ENCODE data around the gene TRIM43.
"Not testable (repeated sequence)": the region's sequence is repeated elsewhere in the genome, so short reads cannot be mapped to it uniquely, and the experiment has no call there.

Gene TRIM43

GRCh38 chr2:95591701-95592100 is at the start of gene TRIM43:
TSS of gene TRIM43 (plus strand) at chr2:95592001. CDS start at chr2:95594024, 2,023 bp downstream.
- not testable (repeated sequence) for DNase-seq (ENCODE audit: low read depth in 2 of 2)

GRCh38 chr2:95551055-95551568 is 40.7 kb upstream of the TRIM43 start:
- no peak for DNase-seq (ENCODE audit: low read depth in 2 of 2)

- no peak for DNase-seq (ENCODE audit: low read depth in 2 of 2)
Measured at GRCh38 chr2:95552911-95553310, 38.9 kb upstream of the TRIM43 start.

GRCh38 chr2:95569170-95569569 is 22.6 kb upstream of the TRIM43 start:
- DNase-seq (ENCODE audit: low read depth in 2 of 2) = no peak

- DNase-seq (ENCODE audit: low read depth in 2 of 2) = no peak
Measured at GRCh38 chr2:95573866-95574265, 17.9 kb upstream of the TRIM43 start.

GRCh38 chr2:95574506-95574905 is 17.3 kb upstream of the TRIM43 start:
- DNase-seq (ENCODE audit: low read depth in 2 of 2) = no peak

- DNase-seq (ENCODE audit: low read depth in 2 of 2) = no peak
Measured at GRCh38 chr2:95575857-95576256, 15.9 kb upstream of the TRIM43 start.

- DNase-seq (ENCODE audit: low read depth in 2 of 2) = no peak
Measured at GRCh38 chr2:95578539-95578938, 13.3 kb upstream of the TRIM43 start.

- DNase-seq (ENCODE audit: low read depth in 2 of 2) = not testable (repeated sequence)
Measured at GRCh38 chr2:95583545-95583944, 8.3 kb upstream of the TRIM43 start.

GRCh38 chr2:95584321-95584720 is 7.5 kb upstream of the TRIM43 start:
- DNase-seq (ENCODE audit: low read depth in 2 of 2) = not testable (repeated sequence)

GRCh38 chr2:95589777-95590536 is 1.8 kb upstream of the TRIM43 start:
- not testable (repeated sequence) for DNase-seq (ENCODE audit: low read depth in 2 of 2)

GRCh38 chr2:95592973-95593372 is 1.2 kb downstream of the TRIM43 start:
- DNase-seq (ENCODE audit: low read depth in 2 of 2) = not testable (repeated sequence)

- DNase-seq (ENCODE audit: low read depth in 2 of 2) = not testable (repeated sequence)
Measured at GRCh38 chr2:95595012-95595411, 3.2 kb downstream of the TRIM43 start.

- not testable (repeated sequence) for DNase-seq (ENCODE audit: low read depth in 2 of 2)
Measured at GRCh38 chr2:95601301-95601700, 9.5 kb downstream of the TRIM43 start.

GRCh38 chr2:95602146-95602545 is 10.3 kb downstream of the TRIM43 start:
- not testable (repeated sequence) for DNase-seq (ENCODE audit: low read depth in 2 of 2)

GRCh38 chr2:95608356-95608755 is 16.6 kb downstream of the TRIM43 start:
- not testable (repeated sequence) for DNase-seq (ENCODE audit: low read depth in 2 of 2)

GRCh38 chr2:95609764-95610163 is 18.0 kb downstream of the TRIM43 start:
- not testable (repeated sequence) for DNase-seq (ENCODE audit: low read depth in 2 of 2)

- DNase-seq (ENCODE audit: low read depth in 2 of 2) = not testable (repeated sequence)
Measured at GRCh38 chr2:95613048-95613447, 21.2 kb downstream of the TRIM43 start.

- DNase-seq (ENCODE audit: low read depth in 2 of 2) = not testable (repeated sequence)
Measured at GRCh38 chr2:95622728-95623127, 30.9 kb downstream of the TRIM43 start.

GRCh38 chr2:95630987-95631386 is 39.2 kb downstream of the TRIM43 start:
- DNase-seq (ENCODE audit: low read depth in 2 of 2) = not testable (repeated sequence)

- DNase-seq (ENCODE audit: low read depth in 2 of 2) = not testable (repeated sequence)
Measured at GRCh38 chr2:95633626-95634259, 41.9 kb downstream of the TRIM43 start.

- not testable (repeated sequence) for DNase-seq (ENCODE audit: low read depth in 2 of 2)
Measured at GRCh38 chr2:95640515-95641288, 48.9 kb downstream of the TRIM43 start.

All from stimulated activated CD4-positive, alpha-beta T cell treated with anti-CD3 and anti-CD28 coated beads, Interleukin-15, amount 100 ng/mL, for 48 hours (primary cell).